HEK293 (cell line): ENCODE measurements around the gene HOXD9.
A peak's percentile ranks its signal among the peaks of the same experiment; 100 is the strongest.

Experiments used
- BCL11B ChIP-seq: fragments of 450-650 bp; formaldehyde crosslinking; IDR thresholded peaks from 2 replicates; pipeline ENCODE4 v1.5.1; 2016; ENCODE audit warnings: low read depth, missing biosample characterization, missing genetic modification characterization
- BCL6B ChIP-seq: fragments of 450-650 bp; formaldehyde crosslinking; IDR thresholded peaks from 2 replicates; pipeline ENCODE4 v1.5.1; 2017; ENCODE audit warnings: missing biosample characterization, missing genetic modification characterization
- GFI1B ChIP-seq: fragments of 450-650 bp; formaldehyde crosslinking; IDR thresholded peaks from 2 replicates; pipeline ENCODE4 v1.5.1; 2016; ENCODE audit warnings: missing biosample characterization, missing genetic modification characterization
- HIC1 ChIP-seq: fragments of 450-650 bp; formaldehyde crosslinking; IDR thresholded peaks from 2 replicates; pipeline ENCODE4 v1.5.1; 2016; ENCODE audit warnings: missing biosample characterization, missing genetic modification characterization
- HOXD13 ChIP-seq: sonication (generic); formaldehyde crosslinking; IDR thresholded peaks from 2 replicates; pipeline ENCODE4 v1.8.0; 2022; ENCODE audit warnings: missing genetic modification reagents, borderline replicate concordance
- PRDM2 ChIP-seq: fragments of 450-650 bp; formaldehyde crosslinking; IDR thresholded peaks from 2 replicates; pipeline ENCODE4 v1.5.1; 2016; ENCODE audit warnings: missing biosample characterization, missing genetic modification characterization, borderline replicate concordance
- ZBTB1 ChIP-seq: fragments of 450-650 bp; formaldehyde crosslinking; IDR thresholded peaks from 2 replicates; pipeline ENCODE4 v1.5.1; 2016; ENCODE audit warnings: missing biosample characterization, missing genetic modification characterization
- ZIC2 ChIP-seq: fragments of 450-650 bp; formaldehyde crosslinking; IDR thresholded peaks from 2 replicates; pipeline ENCODE4 v1.5.1; 2016; ENCODE audit warnings: missing biosample characterization, missing genetic modification characterization
- ZNF138 ChIP-seq: fragments of 450-650 bp; formaldehyde crosslinking; IDR thresholded peaks from 2 replicates; pipeline ENCODE4 v1.5.1; 2016; ENCODE audit warnings: missing biosample characterization, missing genetic modification characterization, borderline replicate concordance
- ZNF169 ChIP-seq: fragments of 450-650 bp; formaldehyde crosslinking; IDR thresholded peaks from 2 replicates; pipeline ENCODE4 v1.5.1; 2016; ENCODE audit warnings: missing biosample characterization, missing genetic modification characterization
- ZNF211 ChIP-seq: fragments of 450-650 bp; formaldehyde crosslinking; IDR thresholded peaks from 2 replicates; pipeline ENCODE4 v1.5.1; 2016; ENCODE audit warnings: low read depth, missing biosample characterization, missing genetic modification characterization
- ZNF221 ChIP-seq: fragments of 450-650 bp; formaldehyde crosslinking; IDR thresholded peaks from 2 replicates; pipeline ENCODE4 v1.5.1; 2017; ENCODE audit warnings: missing biosample characterization, missing genetic modification characterization, borderline replicate concordance
- ZNF23 ChIP-seq: fragments of 450-650 bp; formaldehyde crosslinking; IDR thresholded peaks from 2 replicates; pipeline ENCODE4 v1.5.1; 2016; ENCODE audit warnings: missing biosample characterization, missing genetic modification characterization, borderline replicate concordance
- ZNF398 ChIP-seq: fragments of 450-650 bp; formaldehyde crosslinking; IDR thresholded peaks from 2 replicates; pipeline ENCODE4 v1.5.1; 2017; ENCODE audit warnings: missing biosample characterization, missing genetic modification characterization
- ZNF558 ChIP-seq: fragments of 450-650 bp; formaldehyde crosslinking; IDR thresholded peaks from 2 replicates; pipeline ENCODE4 v1.5.1; 2016; ENCODE audit warnings: missing biosample characterization, missing genetic modification characterization
- ZNF596 ChIP-seq: fragments of 450-650 bp; IDR thresholded peaks from 2 replicates; pipeline ENCODE4 v1.5.0; 2018; ENCODE audit warnings: missing biosample characterization, mild to moderate bottlenecking, missing genetic modification characterization, moderate library complexity
- ZNF670 ChIP-seq: fragments of 450-650 bp; formaldehyde crosslinking; IDR thresholded peaks from 2 replicates; pipeline ENCODE4 v1.5.1; 2016; ENCODE audit warnings: missing biosample characterization, missing genetic modification characterization, low read depth
- ZNF677 ChIP-seq: fragments of 450-650 bp; IDR thresholded peaks from 2 replicates; pipeline ENCODE4 v1.5.0; 2018; ENCODE audit warnings: missing biosample characterization, mild to moderate bottlenecking, missing genetic modification characterization, moderate library complexity
- ZNF707 ChIP-seq: fragments of 450-650 bp; formaldehyde crosslinking; IDR thresholded peaks from 2 replicates; pipeline ENCODE4 v1.5.1; 2016; ENCODE audit warnings: missing biosample characterization, missing genetic modification characterization
- ZNF768 ChIP-seq: fragments of 450-650 bp; formaldehyde crosslinking; IDR thresholded peaks from 2 replicates; pipeline ENCODE4 v1.5.1; 2018; ENCODE audit warnings: missing biosample characterization, mild to moderate bottlenecking, missing genetic modification characterization
- ZSCAN4 ChIP-seq: fragments of 450-650 bp; formaldehyde crosslinking; IDR thresholded peaks from 2 replicates; pipeline ENCODE4 v1.5.1; 2017; ENCODE audit warnings: missing biosample characterization, missing genetic modification characterization
- ZXDB ChIP-seq: fragments of 450-650 bp; formaldehyde crosslinking; IDR thresholded peaks from 2 replicates; pipeline ENCODE4 v1.5.1; 2016; ENCODE audit warnings: missing biosample characterization, missing genetic modification characterization

HOXD9 gene

GRCh38 chr2:176106581-176107539 is 15.7 kb upstream of the HOXD9 start, which contains the start of gene HOXD11 (continued):
- TF ChIP-seq PRDM2 (no peak), BCL6B (no peak), ZNF138 (tag by site-specific recombination) (no peak), ZIC2 (peak; percentile 76), GFI1B (tag by site-specific recombination) (0 out of 2 replicates have a peak, but pooled peaks have one; percentile 49), HOXD13 (no peak), ZNF596 (tag by site-specific recombination) (peak; percentile 50; the same call in 1 of the 2 replicates), ZNF768 (tag by site-specific recombination) (no peak), ZNF558 (tag by site-specific recombination) (no peak), ZNF221 (tag by site-specific recombination) (no peak), ZNF670 (tag by site-specific recombination) (no peak), ZNF211 (tag by site-specific recombination) (no peak), BCL11B (tag by site-specific recombination) (peak; percentile 67), ZNF23 (no peak), ZNF677 (tag by site-specific recombination) (no peak), ZXDB (tag by site-specific recombination) (peak; percentile 41; the same call in 1 of the 2 replicates), HIC1 (tag by site-specific recombination) (peak; percentile 18; the same call in 1 of the 2 replicates), ZSCAN4 (tag by site-specific recombination) (no peak), ZNF707 (tag by site-specific recombination) (no peak), ZNF398 (tag by site-specific recombination) (peak; percentile 99), ZBTB1 (no peak), ZNF169 (tag by site-specific recombination) (no peak)
